Body of pancreas (tissue), 4 donors: ENCODE results near the gene TENM4. TPM values are rescaled to one million over a fixed set of nuclear protein-coding genes. Genes with fewer than 3 reads are reported as not detected.

Experiments
- ATAC-seq: fragments of 150-250 bp; one replicate; pipeline ENCODE4 v1.9.1; 2016
- DNase-seq, 4 donors: peaks; one replicate each; pipeline ENCODE4 v3.0.0-alpha.2; 2019
- H3K27ac ChIP-seq, 4 donors: fragments of 200-600 bp; sonication (generic); 1 replicate in 3 of 4; 2 replicates in 1 of 4; pipeline versions ENCODE4 v1.5.1 to v1.6.1; 2016 to 2019; ENCODE audit warnings: mild to moderate bottlenecking in 1 of 4, mixed read lengths in 1 of 4, moderate library complexity in 1 of 4
- H3K27me3 ChIP-seq, 2 donors: fragments of 200-600 bp; sonication (generic); one replicate each; pipeline ENCODE4 v1.6.0; 2016; ENCODE audit warnings: mild to moderate bottlenecking in 1 of 2
- H3K36me3 ChIP-seq, 2 donors: fragments of 200-600 bp; sonication (generic); replicated peaks in 1 of 2; 2 replicates each; pipeline ENCODE4 v1.5.1; 2016; ENCODE audit warnings: low read depth in 2 of 2; ENCODE audit not compliant: insufficient read depth in 1 of 2
- H3K4me1 ChIP-seq: fragments of 200-600 bp; sonication (generic); one replicate; pipeline ENCODE4 v1.6.0; 2016
- H3K4me3 ChIP-seq, 2 donors: fragments of 200-600 bp; sonication (generic); 1 replicate in 1 of 2; 2 replicates in 1 of 2; pipeline ENCODE4 v1.5.1; 2016 to 2019
- H3K9me3 ChIP-seq, 3 donors: fragments of 200-600 bp; sonication (generic); 1 replicate in 2 of 3; 2 replicates in 1 of 3; pipeline ENCODE4 v1.5.1; 2016
- CTCF ChIP-seq, 7 experiments: fragments of 450-650 bp in 4 of 7; fragments of 200-600 bp in 3 of 7; sonication (generic) in 3 of 7; IDR thresholded peaks; one replicate each; pipeline ENCODE4 v1.5.1; 2016 to 2019; ENCODE audit warnings: antibody characterized with exemption in 7 of 7
- POLR2A ChIP-seq, 3 donors: fragments of 450-650 bp; IDR thresholded peaks; one replicate each; pipeline ENCODE4 v1.6.1; 2016; ENCODE audit warnings: antibody characterized with exemption in 3 of 3, mild to moderate bottlenecking in 2 of 3
- WGBS, 2 donors: methylation state at CpG; one replicate each; pipeline ENCODE4 v1.1.5; 2017; 5-methylcytosine and 5-hydroxymethylcytosine counted together
- intact Hi-C: fragments of 100-400 bp; cut with DNase I; formaldehyde crosslinking; loops from one replicate; pipeline ENCODE4 v1.15.1; 2023
- total RNA-seq, 2 donors: library from RNA; depleted of rRNA; stranded (reverse); fragments of >200 nt; gene quantifications; one replicate each; pipeline ENCODE4 v1.1.0, GENCODE V29; 2016

The TENM4 gene
- total RNA-seq, 2 donors from 2014 or later, result 0.78 to 6.6 TPM

GRCh38 chr11:79266396-79266795, 174.4 kb downstream of the TENM4 start:
- Histone ChIP-seq H3K4me3 (no peak overlapping the region), H3K27me3 (no peaks in the 10 kb centered on the region), H3K4me1 (no peaks in the 10 kb centered on the region), H3K9me3 (no peaks in the 10 kb centered on the region), H3K36me3 (no peaks in the 10 kb centered on the region), H3K27ac (no peak overlapping the region)
- ATAC-seq, result no peak
- DNase-seq, result no peak
- TF ChIP-seq CTCF (IDR thresholded peaks at IDR 0.05), result no peak
- no peak for TF ChIP-seq POLR2A (IDR thresholded peaks at IDR 0.05)
- intact Hi-C loops, result no loop called here
- 87 to 100% methylated on average over 1 of the region's 1 CpG for WGBS, 2 donors

DNA sequence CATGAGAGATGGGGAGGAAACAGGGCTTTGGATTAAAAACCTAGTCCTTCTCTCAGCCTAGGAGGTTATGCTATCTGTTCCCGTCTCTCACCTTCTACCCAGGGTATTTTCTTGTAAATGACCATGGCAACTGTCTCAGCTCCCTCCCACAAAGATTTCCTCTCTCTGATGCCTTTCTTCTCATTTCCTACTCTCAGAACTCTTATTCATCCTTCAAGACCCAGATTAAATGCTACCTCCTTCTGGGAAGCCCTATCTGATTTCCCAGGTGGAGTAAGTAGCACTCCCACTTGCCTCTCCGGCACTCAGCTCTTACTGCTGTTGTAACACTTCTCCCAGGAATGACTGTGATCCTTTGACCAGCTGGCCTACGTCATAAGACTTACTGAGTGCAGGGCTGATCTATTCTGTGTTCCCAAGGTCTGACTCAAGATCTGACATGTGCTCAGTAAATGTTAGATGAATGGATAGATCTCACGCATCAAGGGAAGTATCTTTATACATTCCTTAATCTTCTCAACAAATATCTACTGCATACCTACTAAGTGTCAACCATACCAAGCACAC, 175.0 kb downstream of the TENM4 start:
- H3K9me3 ChIP-seq, result no peaks in the 10 kb centered on the region
- no peak overlapping the region for H3K4me3 ChIP-seq
- H3K27me3 ChIP-seq, result no peaks in the 10 kb centered on the region
- DNase-seq (no peak), ATAC-seq (no peak)
- WGBS, 2 donors, result 64 to 70% methylated on average over 4 of the region's 4 CpGs
- intact Hi-C loops, result no loop called here
- no peaks in the 10 kb centered on the region for H3K36me3 ChIP-seq
- no peak overlapping the region for H3K27ac ChIP-seq
- no peaks in the 10 kb centered on the region for H3K4me1 ChIP-seq
- TF ChIP-seq POLR2A (IDR thresholded peaks at IDR 0.05) (no peak), CTCF (IDR thresholded peaks at IDR 0.05) (no peak)

GRCh38 chr11:79264284-79264683, 176.5 kb downstream of the TENM4 start:
- TF ChIP-seq CTCF (IDR thresholded peaks at IDR 0.05) (no peak), POLR2A (IDR thresholded peaks at IDR 0.05) (no peak)
- Histone ChIP-seq H3K27ac (no peak overlapping the region), H3K4me3 (no peak overlapping the region), H3K36me3 (no peaks in the 10 kb centered on the region), H3K27me3 (no peaks in the 10 kb centered on the region), H3K4me1 (no peaks in the 10 kb centered on the region), H3K9me3 (no peaks in the 10 kb centered on the region)
- 71 to 76% methylated on average over 6 of the region's 6 CpGs for WGBS, 2 donors
- intact Hi-C loops, result no loop called here
- DNase-seq (no peak), ATAC-seq (no peak)

DNA sequence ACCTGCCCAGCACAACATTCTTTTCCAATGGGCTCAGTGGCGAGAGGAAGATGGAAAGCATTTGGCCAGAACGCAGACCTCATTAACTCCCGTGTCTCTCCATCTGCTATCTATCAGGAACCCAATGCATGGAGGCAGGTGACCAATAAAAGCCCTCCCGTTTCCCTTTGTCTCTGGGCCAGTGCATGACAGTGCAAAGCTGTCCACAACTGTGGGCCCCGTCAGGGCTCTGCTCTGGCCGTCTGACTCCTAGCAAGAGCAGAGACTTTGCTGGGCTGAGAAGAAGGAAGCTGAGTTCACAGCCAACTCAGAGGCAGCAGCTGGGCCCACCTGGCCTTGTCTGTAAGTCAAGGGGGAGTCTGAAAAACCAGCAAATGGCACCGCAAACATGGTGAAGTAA, 177.8 kb downstream of the TENM4 start:
- DNase-seq (no peak), ATAC-seq (no peak)
- intact Hi-C loops, result no loop called here
- no peaks in the 10 kb centered on the region for H3K27me3 ChIP-seq
- no peak overlapping the region for H3K27ac ChIP-seq
- no peak overlapping the region for H3K4me3 ChIP-seq
- 53 to 58% methylated on average over 7 of the region's 7 CpGs for WGBS, 2 donors
- H3K9me3 ChIP-seq, result no peaks in the 10 kb centered on the region
- TF ChIP-seq CTCF (IDR thresholded peaks at IDR 0.05), result no peak
- no peak for TF ChIP-seq POLR2A (IDR thresholded peaks at IDR 0.05)
- H3K36me3 ChIP-seq, result no peaks in the 10 kb centered on the region
- no peaks in the 10 kb centered on the region for H3K4me1 ChIP-seq

GRCh38 chr11:79262221-79262620, 178.6 kb downstream of the TENM4 start:
- ATAC-seq (no peak), DNase-seq (no peak)
- TF ChIP-seq CTCF (IDR thresholded peaks at IDR 0.05), result no peak
- TF ChIP-seq POLR2A (IDR thresholded peaks at IDR 0.05), result no peak
- H3K4me3 ChIP-seq, result no peak overlapping the region
- intact Hi-C loops, result no loop called here
- H3K27me3 ChIP-seq, result no peaks in the 10 kb centered on the region
- H3K27ac ChIP-seq, result no peak overlapping the region
- no peaks in the 10 kb centered on the region for H3K9me3 ChIP-seq
- WGBS, 2 donors, result 53 to 55% methylated on average over 3 to 4 of the region's 4 CpGs
- H3K4me1 ChIP-seq, result no peaks in the 10 kb centered on the region
- H3K36me3 ChIP-seq, result no peaks in the 10 kb centered on the region
